Immature natural killer cell (primary cell): Measurements from ENCODE around the gene SH3D19. TPM values are rescaled to one million over a fixed set of nuclear protein-coding genes. Genes with fewer than 3 reads are reported as not detected.

Experiments
- DNase-seq, 3 donors: peaks; one replicate each; pipeline ENCODE4 v3.0.0; 2022; ENCODE audit warnings: mixed read lengths in 1 of 3
- H3K27ac Mint-ChIP-seq, 6 donors: one replicate each; pipeline ENCODE4 v1.8.0; 2020; ENCODE audit warnings: mixed read lengths in 6 of 6, mild to moderate bottlenecking in 5 of 6, inconsistent platforms in 4 of 6, moderate library complexity in 3 of 6
- H3K27me3 Mint-ChIP-seq, 3 donors: one replicate each; pipeline ENCODE4 v1.8.0; 2020 to 2021; ENCODE audit warnings: low read depth in 3 of 3, mild to moderate bottlenecking in 3 of 3, mixed read lengths in 3 of 3, moderate library complexity in 3 of 3, inconsistent platforms in 1 of 3
- H3K36me3 Mint-ChIP-seq, 3 donors: one replicate each; pipeline ENCODE4 v1.8.0; 2020; ENCODE audit warnings: mixed read lengths in 3 of 3, inconsistent platforms in 2 of 3, mild to moderate bottlenecking in 2 of 3
- H3K4me1 Mint-ChIP-seq, 2 donors: one replicate each; pipeline ENCODE4 v1.8.0; 2020; ENCODE audit warnings: inconsistent platforms in 2 of 2, mild to moderate bottlenecking in 2 of 2, mixed read lengths in 2 of 2, moderate library complexity in 1 of 2
- H3K4me3 Mint-ChIP-seq, 5 donors: one replicate each; pipeline ENCODE4 v1.8.0; 2020; ENCODE audit warnings: mild to moderate bottlenecking in 5 of 5, mixed read lengths in 5 of 5, inconsistent platforms in 3 of 5, moderate library complexity in 3 of 5
- H3K9me3 Mint-ChIP-seq, 6 donors: one replicate each; pipeline ENCODE4 v1.8.0; 2020; ENCODE audit warnings: mild to moderate bottlenecking in 6 of 6, mixed read lengths in 6 of 6, inconsistent platforms in 4 of 6, moderate library complexity in 3 of 6
- polyA plus RNA-seq, 3 donors: library from polyadenylated mRNA; unstranded; fragments of 300-500 nt; fragmentation: Illumina TruSeq; gene quantifications; one replicate each; pipeline ENCODE4 v1.2.3, GENCODE V29; 2021

SH3D19 gene
- polyA plus RNA-seq, 3 donors from 2014 or later = 0.72 to 1.3 TPM; not detected in 1

GRCh38 chr4:151175233-151175632 is 150.2 kb downstream of the SH3D19 start:
- peaks cover 0 to 4% (median 2%) of the 10 kb centered on the region in 3 donors for H3K27me3 Mint-ChIP-seq
- no peak overlapping the region for H3K4me3 Mint-ChIP-seq
- H3K9me3 Mint-ChIP-seq = peaks cover 0 to 2% (median 0%) of the 10 kb centered on the region in 6 donors
- H3K4me1 Mint-ChIP-seq = no peaks in the 10 kb centered on the region
- no peak for DNase-seq
- no peaks in the 10 kb centered on the region for H3K36me3 Mint-ChIP-seq
- H3K27ac Mint-ChIP-seq = no peak overlapping the region

- no peak overlapping the region for H3K27ac Mint-ChIP-seq
- H3K36me3 Mint-ChIP-seq = no peaks in the 10 kb centered on the region
- H3K27me3 Mint-ChIP-seq = peaks cover 0 to 4% (median 2%) of the 10 kb centered on the region in 3 donors
- H3K4me3 Mint-ChIP-seq = no peak overlapping the region
- H3K9me3 Mint-ChIP-seq = peaks cover 0 to 2% (median 0%) of the 10 kb centered on the region in 6 donors
- DNase-seq = no peak
- H3K4me1 Mint-ChIP-seq = no peaks in the 10 kb centered on the region
Measured at GRCh38 chr4:151174784-151175183, 150.6 kb downstream of the SH3D19 start.

DNA sequence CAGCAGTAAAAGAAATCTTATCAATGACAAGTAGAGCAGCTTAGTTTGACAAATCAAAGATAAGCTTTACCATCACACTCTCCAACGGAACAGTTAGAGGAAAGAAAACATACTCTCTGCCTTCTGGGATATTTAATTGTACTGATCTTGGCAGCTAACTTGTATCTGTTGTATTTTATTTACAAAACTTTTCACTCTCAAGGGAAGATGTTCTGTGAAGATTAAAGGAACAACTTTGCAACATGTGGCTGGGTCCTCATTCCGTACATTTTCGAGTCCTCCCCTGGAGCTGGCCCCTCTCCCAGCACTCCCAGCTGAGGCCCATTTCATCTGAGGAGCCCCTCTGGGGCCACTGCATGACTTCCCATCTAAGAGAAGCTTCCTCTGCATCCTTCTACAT is 151.5 kb downstream of the SH3D19 start:
- no peak for DNase-seq
- no peak overlapping the region for H3K4me3 Mint-ChIP-seq
- no peak overlapping the region for H3K27ac Mint-ChIP-seq
- H3K4me1 Mint-ChIP-seq = no peaks in the 10 kb centered on the region
- H3K36me3 Mint-ChIP-seq = no peaks in the 10 kb centered on the region
- peaks cover 0 to 2% (median 0%) of the 10 kb centered on the region in 6 donors for H3K9me3 Mint-ChIP-seq
- peaks cover 0 to 4% (median 2%) of the 10 kb centered on the region in 3 donors for H3K27me3 Mint-ChIP-seq

GRCh38 chr4:151169900-151170299 is 155.5 kb downstream of the SH3D19 start:
- DNase-seq = no peak
- Mint-ChIP-seq H3K27ac (no peak overlapping the region), H3K4me3 (no peak overlapping the region), H3K36me3 (no peaks in the 10 kb centered on the region), H3K4me1 (no peaks in the 10 kb centered on the region), H3K27me3 (peaks cover 0 to 4% (median 3%) of the 10 kb centered on the region in 3 donors), H3K9me3 (no peaks in the 10 kb centered on the region)

GRCh38 chr4:151169223-151169622 is 156.2 kb downstream of the SH3D19 start:
- Mint-ChIP-seq H3K27me3 (peaks cover 0 to 4% (median 3%) of the 10 kb centered on the region in 3 donors), H3K4me1 (no peaks in the 10 kb centered on the region), H3K9me3 (no peaks in the 10 kb centered on the region), H3K4me3 (no peak overlapping the region), H3K27ac (no peak overlapping the region), H3K36me3 (no peaks in the 10 kb centered on the region)
- DNase-seq = no peak

GRCh38 chr4:151167561-151167960 is 157.8 kb downstream of the SH3D19 start:
- H3K27me3 Mint-ChIP-seq = peaks cover 0 to 8% (median 3%) of the 10 kb centered on the region in 3 donors
- H3K4me1 Mint-ChIP-seq = no peaks in the 10 kb centered on the region

GRCh38 chr4:151166636-151167035 is 158.8 kb downstream of the SH3D19 start:
- Mint-ChIP-seq H3K36me3 (no peaks in the 10 kb centered on the region), H3K27me3 (peaks cover 0 to 11% (median 3%) of the 10 kb centered on the region in 3 donors), H3K27ac (no peak overlapping the region), H3K4me1 (no peaks in the 10 kb centered on the region), H3K4me3 (no peak overlapping the region), H3K9me3 (no peaks in the 10 kb centered on the region)
- DNase-seq = no peak

More at GRCh38 chr4:151167561-151167960, 157.8 kb downstream of the SH3D19 start:
- DNase-seq = no peak
- no peaks in the 10 kb centered on the region for H3K36me3 Mint-ChIP-seq
- no peak overlapping the region for H3K27ac Mint-ChIP-seq
- no peak overlapping the region for H3K4me3 Mint-ChIP-seq
- no peaks in the 10 kb centered on the region for H3K9me3 Mint-ChIP-seq

DNA sequence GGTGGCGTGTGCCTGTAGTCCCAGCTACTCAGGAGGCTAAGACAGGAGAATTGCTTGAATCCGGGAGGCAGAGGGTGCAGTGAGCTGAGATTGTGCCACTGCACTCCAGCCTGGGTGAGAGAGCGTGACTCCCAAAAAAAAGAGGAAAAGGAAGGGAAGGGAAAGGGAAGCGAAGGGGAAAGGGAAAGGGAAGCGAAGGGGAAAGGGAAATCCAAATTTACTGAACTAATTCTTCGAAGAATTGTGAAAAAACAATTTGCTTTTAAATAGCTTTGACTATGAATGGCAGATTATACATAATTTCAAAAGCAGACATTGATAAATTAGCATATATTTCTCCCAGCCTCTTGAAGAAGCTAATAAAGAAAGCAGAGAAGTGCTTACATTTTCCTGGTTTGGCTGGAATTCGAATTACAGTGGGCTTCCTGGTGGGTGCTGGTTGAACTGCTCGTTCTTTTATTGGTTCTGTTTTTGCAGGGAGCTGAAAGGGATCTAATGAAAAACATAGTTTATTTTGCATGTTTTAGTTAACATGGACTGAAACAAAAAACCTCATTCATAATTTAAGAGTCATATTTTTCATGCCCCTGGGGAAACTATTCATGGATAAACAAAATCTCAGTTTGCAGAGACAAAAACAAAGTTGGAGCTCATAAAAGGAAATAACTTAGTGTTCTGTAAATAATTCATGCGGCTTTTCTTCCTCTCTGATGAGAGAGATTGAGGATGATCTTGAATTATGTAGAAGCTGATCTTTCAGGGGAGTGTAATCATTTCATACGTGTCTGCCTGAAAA is 160.0 kb downstream of the SH3D19 start:
- H3K27ac Mint-ChIP-seq = no peak overlapping the region
- H3K36me3 Mint-ChIP-seq = no peaks in the 10 kb centered on the region
- no peaks in the 10 kb centered on the region for H3K9me3 Mint-ChIP-seq
- no peaks in the 10 kb centered on the region for H3K4me1 Mint-ChIP-seq
- peaks cover 0 to 11% (median 3%) of the 10 kb centered on the region in 3 donors for H3K27me3 Mint-ChIP-seq
- no peak overlapping the region for H3K4me3 Mint-ChIP-seq
- DNase-seq = no peak

GRCh38 chr4:151163855-151164254 is 161.6 kb downstream of the SH3D19 start:
- H3K4me1 Mint-ChIP-seq = no peaks in the 10 kb centered on the region
- no peaks in the 10 kb centered on the region for H3K36me3 Mint-ChIP-seq
- no peak overlapping the region for H3K27ac Mint-ChIP-seq
- H3K27me3 Mint-ChIP-seq = peaks cover 0 to 11% (median 3%) of the 10 kb centered on the region in 3 donors
- no peak for DNase-seq
- H3K4me3 Mint-ChIP-seq = no peak overlapping the region
- no peaks in the 10 kb centered on the region for H3K9me3 Mint-ChIP-seq

DNA sequence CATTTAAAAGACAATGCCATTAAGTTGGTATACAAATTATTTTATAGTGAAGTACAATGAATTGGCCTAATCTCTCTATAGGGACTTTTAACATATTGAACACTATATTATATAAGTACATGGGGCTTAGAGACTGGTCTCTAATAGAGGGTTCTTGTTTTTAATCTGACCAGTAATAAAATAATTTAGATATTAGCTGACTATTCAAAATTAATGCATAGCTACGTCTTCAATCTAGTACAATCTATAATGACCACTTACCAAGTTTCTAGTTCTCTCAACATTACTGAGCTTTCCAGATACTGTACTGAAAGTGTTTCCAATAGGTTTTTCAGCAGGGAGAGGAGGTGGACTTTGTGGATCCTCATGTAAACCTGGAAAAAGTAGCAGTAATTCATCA is 166.4 kb downstream of the SH3D19 start:
- no peak overlapping the region for H3K4me3 Mint-ChIP-seq

GRCh38 chr4:151157543-151157942 is 167.9 kb downstream of the SH3D19 start:
- no peak overlapping the region for H3K27ac Mint-ChIP-seq
- no peak overlapping the region for H3K4me3 Mint-ChIP-seq
- peaks cover 0 to 16% (median 4%) of the 10 kb centered on the region in 3 donors for H3K27me3 Mint-ChIP-seq
- no peaks in the 10 kb centered on the region for H3K4me1 Mint-ChIP-seq
- DNase-seq = no peak
- H3K36me3 Mint-ChIP-seq = no peaks in the 10 kb centered on the region
- peaks cover 0 to 4% (median 0%) of the 10 kb centered on the region in 6 donors for H3K9me3 Mint-ChIP-seq

More for the DNA sequence above, 166.4 kb downstream of the SH3D19 start:
- no peak for DNase-seq
- no peaks in the 10 kb centered on the region for H3K4me1 Mint-ChIP-seq
- no peaks in the 10 kb centered on the region for H3K36me3 Mint-ChIP-seq
- peaks cover 0 to 15% (median 4%) of the 10 kb centered on the region in 3 donors for H3K27me3 Mint-ChIP-seq
- H3K9me3 Mint-ChIP-seq = peaks cover 0 to 4% (median 0%) of the 10 kb centered on the region in 6 donors
- no peak overlapping the region for H3K27ac Mint-ChIP-seq

- Mint-ChIP-seq H3K4me3 (no peak overlapping the region), H3K9me3 (peaks cover 0 to 4% (median 0%) of the 10 kb centered on the region in 6 donors), H3K36me3 (no peaks in the 10 kb centered on the region), H3K27me3 (peaks cover 2 to 12% (median 4%) of the 10 kb centered on the region in 3 donors), H3K4me1 (no peaks in the 10 kb centered on the region), H3K27ac (no peak overlapping the region)
- no peak for DNase-seq
Measured at GRCh38 chr4:151153585-151153984, 171.8 kb downstream of the SH3D19 start.

- Mint-ChIP-seq H3K27me3 (peaks cover 2 to 12% (median 4%) of the 10 kb centered on the region in 3 donors), H3K9me3 (no peaks in the 10 kb centered on the region), H3K27ac (no peak overlapping the region), H3K4me1 (no peaks in the 10 kb centered on the region), H3K4me3 (no peak overlapping the region), H3K36me3 (no peaks in the 10 kb centered on the region)
- no peak for DNase-seq
Measured at GRCh38 chr4:151152028-151152427, 173.4 kb downstream of the SH3D19 start.

- Mint-ChIP-seq H3K4me3 (no peak overlapping the region), H3K9me3 (no peaks in the 10 kb centered on the region)
- DNase-seq = no peak
Measured at GRCh38 chr4:151150821-151151580, 174.4 kb downstream of the SH3D19 start.

More at GRCh38 chr4:151150821-151151580, 174.4 kb downstream of the SH3D19 start:
- Mint-ChIP-seq H3K27ac (no peak overlapping the region), H3K27me3 (peaks cover 0 to 6% (median 2%) of the 10 kb centered on the region in 3 donors), H3K4me1 (no peaks in the 10 kb centered on the region), H3K36me3 (no peaks in the 10 kb centered on the region)
